Fibroblast of pulmonary artery (primary cell): ENCODE results near the gene ANKAR.

ENCODE experiments used
- DNase-seq: peaks from one replicate; pipeline ENCODE4 v3.0.0-alpha.2; 2010; ENCODE audit warnings: low read depth
- H3K4me3 ChIP-seq: replicated peaks from 2 replicates; pipeline ENCODE4 v1.5.1; 2011; ENCODE audit warnings: low read depth, mild to moderate bottlenecking, control low read depth, low read length, moderate library complexity
- TF ChIP-seq, protein P1 (sequence below): IDR thresholded peaks from 2 replicates; pipeline ENCODE4 v1.5.1; 2011; ENCODE audit warnings: mild to moderate bottlenecking, control low read depth, low read length, inconsistent platforms; ENCODE audit errors: missing control alignments

Gene ANKAR

DNA sequence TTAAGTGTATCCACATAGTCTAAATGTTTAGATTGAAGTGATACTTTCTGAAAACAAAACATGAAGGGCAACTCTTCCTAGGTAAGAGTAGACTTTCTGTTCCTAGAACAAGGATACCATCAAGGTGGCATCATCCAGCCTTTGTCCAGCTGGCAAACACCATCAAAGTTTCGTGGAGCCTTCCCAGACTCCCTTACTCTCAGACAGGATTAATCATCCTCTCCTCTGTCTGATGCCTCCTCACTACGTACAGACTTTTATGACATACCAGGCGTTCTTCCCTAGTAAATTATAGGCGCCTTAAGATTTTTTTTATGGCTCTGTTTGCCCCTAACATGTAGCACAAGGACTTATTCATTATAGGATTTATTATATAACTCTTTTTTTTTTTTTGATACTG, 42.6 kb upstream of the ANKAR start:
- TF ChIP-seq, protein P1, sequence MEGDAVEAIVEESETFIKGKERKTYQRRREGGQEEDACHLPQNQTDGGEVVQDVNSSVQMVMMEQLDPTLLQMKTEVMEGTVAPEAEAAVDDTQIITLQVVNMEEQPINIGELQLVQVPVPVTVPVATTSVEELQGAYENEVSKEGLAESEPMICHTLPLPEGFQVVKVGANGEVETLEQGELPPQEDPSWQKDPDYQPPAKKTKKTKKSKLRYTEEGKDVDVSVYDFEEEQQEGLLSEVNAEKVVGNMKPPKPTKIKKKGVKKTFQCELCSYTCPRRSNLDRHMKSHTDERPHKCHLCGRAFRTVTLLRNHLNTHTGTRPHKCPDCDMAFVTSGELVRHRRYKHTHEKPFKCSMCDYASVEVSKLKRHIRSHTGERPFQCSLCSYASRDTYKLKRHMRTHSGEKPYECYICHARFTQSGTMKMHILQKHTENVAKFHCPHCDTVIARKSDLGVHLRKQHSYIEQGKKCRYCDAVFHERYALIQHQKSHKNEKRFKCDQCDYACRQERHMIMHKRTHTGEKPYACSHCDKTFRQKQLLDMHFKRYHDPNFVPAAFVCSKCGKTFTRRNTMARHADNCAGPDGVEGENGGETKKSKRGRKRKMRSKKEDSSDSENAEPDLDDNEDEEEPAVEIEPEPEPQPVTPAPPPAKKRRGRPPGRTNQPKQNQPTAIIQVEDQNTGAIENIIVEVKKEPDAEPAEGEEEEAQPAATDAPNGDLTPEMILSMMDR = no peak
- no peak overlapping the region for H3K4me3 ChIP-seq

DNA sequence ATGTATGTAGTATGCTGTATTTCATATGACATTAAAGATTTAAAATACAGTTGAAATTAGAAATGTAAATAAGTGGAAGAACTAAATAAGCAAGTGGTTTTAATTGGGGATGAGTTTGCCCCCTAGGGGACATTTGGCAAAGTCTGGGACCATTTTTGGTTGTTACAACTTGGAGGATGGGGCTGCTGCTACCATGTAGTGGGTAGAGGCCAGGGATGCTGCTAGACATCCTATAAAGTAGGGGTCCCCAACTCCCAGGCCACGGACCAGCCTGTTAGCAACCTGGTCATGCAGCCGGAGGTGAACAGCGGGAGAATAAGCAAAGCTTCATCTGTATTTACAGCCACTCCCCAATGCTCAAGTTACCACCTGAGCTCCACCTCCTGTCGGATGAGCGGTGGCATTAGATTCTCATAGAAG, 41.1 kb upstream of the ANKAR start:
- TF ChIP-seq, protein P1 = peak; percentile 59
- peak; percentile 59 for DNase-seq
- no peak overlapping the region for H3K4me3 ChIP-seq

More for the DNA sequence above, 42.6 kb upstream of the ANKAR start:
- DNase-seq = no peak

DNA sequence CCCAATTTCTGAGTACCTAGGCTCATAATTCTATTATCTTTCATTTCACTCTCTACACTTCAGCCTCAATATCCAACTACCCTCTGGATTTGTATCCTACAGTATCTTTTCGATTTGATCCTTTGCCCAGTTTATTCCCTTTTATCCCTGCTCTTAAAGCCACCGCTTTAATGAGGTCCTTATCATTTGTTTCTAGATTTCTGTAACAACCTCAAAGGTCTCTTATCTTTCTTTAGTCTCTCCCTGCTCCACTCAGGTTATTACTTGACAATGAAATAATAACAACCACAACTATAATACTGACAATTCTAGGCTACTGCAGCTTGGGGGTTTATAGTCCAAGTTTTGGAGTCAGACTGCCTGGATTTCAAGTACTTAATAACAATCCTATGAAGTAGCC, 39.1 kb upstream of the ANKAR start:
- H3K4me3 ChIP-seq = no peak overlapping the region
- TF ChIP-seq, protein P1 = no peak
- DNase-seq = no peak

DNA sequence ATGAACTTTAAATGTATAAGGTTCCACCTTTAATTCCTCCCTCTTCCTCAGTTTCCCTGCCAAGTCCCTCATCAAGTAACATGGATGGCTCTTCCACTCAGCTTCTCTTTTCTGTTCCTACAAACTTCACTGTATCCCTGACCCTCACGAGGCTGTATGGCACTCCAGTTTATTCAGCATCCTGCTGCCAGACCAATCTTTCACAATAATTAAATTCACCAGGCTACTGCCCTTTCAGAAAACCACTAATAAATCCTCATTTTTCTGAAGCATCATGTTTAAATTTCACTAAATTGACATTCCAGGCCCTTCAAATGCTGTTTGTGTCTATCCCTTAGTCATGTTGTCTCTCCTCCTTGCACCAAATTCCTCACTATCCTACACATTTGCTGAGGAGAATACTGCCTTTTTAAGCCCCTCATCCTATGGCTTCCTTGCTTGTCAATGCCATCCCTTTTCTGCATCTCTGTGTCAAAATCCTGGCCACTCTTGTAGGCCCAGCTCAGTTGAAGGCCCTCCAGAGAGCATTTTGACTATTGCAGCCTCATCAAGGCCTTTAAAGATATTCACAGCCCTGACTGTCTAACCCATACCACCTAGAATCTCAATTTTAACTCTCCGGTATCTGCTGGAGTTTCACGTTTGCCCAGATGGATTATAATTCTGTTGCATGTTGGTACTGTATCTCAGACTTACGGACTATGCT, 36.0 kb upstream of the ANKAR start:
- TF ChIP-seq, protein P1 = no peak
- no peak overlapping the region for H3K4me3 ChIP-seq
- DNase-seq = no peak

DNA sequence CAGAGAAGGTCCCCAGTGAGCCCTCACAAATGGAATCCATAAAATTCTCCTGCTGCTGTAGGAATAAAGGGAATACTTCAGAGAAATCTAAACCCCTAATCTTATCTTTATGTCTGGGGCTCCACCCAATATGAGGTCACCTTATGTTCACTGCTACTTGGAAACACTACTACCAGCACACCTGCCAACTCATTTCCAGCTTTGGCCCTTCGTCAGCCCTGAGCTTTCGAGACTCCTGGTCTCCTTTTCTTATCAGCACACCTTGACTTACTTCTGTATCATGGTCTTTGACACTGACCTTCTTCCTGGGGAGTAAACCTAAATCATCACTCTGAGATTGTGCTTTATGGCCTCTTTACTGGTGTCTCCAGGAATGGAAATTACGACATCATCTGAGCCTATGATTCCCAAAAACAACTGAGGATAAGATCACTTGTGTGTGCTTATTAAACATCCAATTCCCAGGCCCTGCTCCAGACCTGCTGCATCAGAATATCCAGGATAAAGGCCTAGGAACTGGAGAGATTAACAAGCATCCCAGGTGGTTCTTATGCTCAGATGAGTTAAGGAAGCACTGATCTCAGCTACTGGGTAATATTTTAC, 35.4 kb upstream of the ANKAR start:
- no peak for DNase-seq
- TF ChIP-seq, protein P1 = no peak
- no peak overlapping the region for H3K4me3 ChIP-seq

DNA sequence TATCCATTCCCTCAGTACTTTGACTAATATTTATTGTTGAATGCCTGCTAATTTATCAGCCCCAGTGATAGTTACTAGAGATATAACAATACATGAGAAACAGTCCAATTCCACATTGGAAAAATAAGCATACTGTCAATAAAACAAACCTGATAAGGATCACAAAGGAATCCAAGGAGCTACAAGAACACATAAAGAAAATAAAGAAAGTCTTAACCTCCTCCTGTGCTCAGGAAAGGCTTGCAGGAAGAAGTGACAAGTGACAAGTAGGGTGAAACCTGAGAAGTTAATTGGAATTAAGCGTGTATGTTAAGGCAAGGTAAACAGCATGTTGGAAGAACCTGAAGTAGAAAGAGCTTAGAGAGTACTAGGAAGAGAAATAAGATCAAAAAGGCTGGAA, 33.5 kb upstream of the ANKAR start:
- TF ChIP-seq, protein P1 = no peak
- DNase-seq = no peak
- no peak overlapping the region for H3K4me3 ChIP-seq

DNA sequence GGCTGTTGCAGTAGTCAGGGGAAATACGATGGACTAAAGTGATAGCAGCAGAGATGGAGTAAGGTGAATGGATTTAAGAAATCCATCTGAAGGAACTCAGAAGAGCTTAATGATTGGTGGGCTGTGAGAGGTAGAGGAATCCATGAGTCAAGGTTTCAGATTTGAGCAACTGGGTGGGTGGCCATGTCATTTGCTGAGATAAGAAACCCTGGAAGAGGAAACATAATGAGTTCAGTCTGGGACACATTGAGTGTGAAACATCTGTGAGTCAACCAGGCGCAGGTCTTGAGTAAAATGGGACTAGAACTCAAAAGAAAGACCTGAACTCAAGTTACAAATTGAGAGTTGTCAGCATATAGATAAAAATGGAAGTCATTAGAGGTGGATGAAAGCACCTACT, 32.9 kb upstream of the ANKAR start:
- H3K4me3 ChIP-seq = no peak overlapping the region
- TF ChIP-seq, protein P1 = no peak
- peak; percentile 52 for DNase-seq
